GM21528 (cell line): ENCODE measurements around the gene ATP1A1.

Source experiments
- ATAC-seq: cut with Tn5 transposase; IDR thresholded peaks from one replicate; pipeline ENCODE4 v1.9.1; 2021; ENCODE audit warnings: mild to moderate bottlenecking, moderate library complexity; ENCODE audit not compliant: unreplicated experiment, low FRiP score

Gene ATP1A1

GRCh38 chr1:116372651-116373430, at the start of gene ATP1A1:
Gene ATP1A1, plus strand, starts transcription at chr1:116373244. Its CDS starts 268 bp downstream, at chr1:116373512.
- ATAC-seq = peak; percentile 66

GRCh38 chr1:116323491-116323890, 49.6 kb upstream of the ATP1A1 start:
- no peak for ATAC-seq

GRCh38 chr1:116324411-116324810, 48.6 kb upstream of the ATP1A1 start:
- ATAC-seq = no peak

- no peak for ATAC-seq
These were observed 47.9 kb upstream of the ATP1A1 start for GRCh38 chr1:116325104-116325503.

GRCh38 chr1:116325922-116326321, 47.1 kb upstream of the ATP1A1 start:
- no peak for ATAC-seq

- no peak for ATAC-seq
These were observed 46.6 kb upstream of the ATP1A1 start for GRCh38 chr1:116326486-116326885.

GRCh38 chr1:116328671-116329070, 44.4 kb upstream of the ATP1A1 start:
- no peak for ATAC-seq

- ATAC-seq = no peak
These were observed 43.3 kb upstream of the ATP1A1 start for GRCh38 chr1:116329524-116330341.

GRCh38 chr1:116330342-116330652, 42.7 kb upstream of the ATP1A1 start:
- no peak for ATAC-seq

GRCh38 chr1:116330846-116331245, 42.2 kb upstream of the ATP1A1 start:
- no peak for ATAC-seq

- ATAC-seq = no peak
These were observed 41.5 kb upstream of the ATP1A1 start for GRCh38 chr1:116331523-116331922.

GRCh38 chr1:116332451-116332850, 40.6 kb upstream of the ATP1A1 start:
- no peak for ATAC-seq

GRCh38 chr1:116333171-116334014, 39.7 kb upstream of the ATP1A1 start:
- no peak for ATAC-seq

GRCh38 chr1:116334015-116334547, 39.0 kb upstream of the ATP1A1 start:
- no peak for ATAC-seq

GRCh38 chr1:116334868-116335635, 38.0 kb upstream of the ATP1A1 start:
- ATAC-seq = no peak

- no peak for ATAC-seq
These were observed 37.0 kb upstream of the ATP1A1 start for GRCh38 chr1:116335850-116336624.

- no peak for ATAC-seq
These were observed 35.6 kb upstream of the ATP1A1 start for GRCh38 chr1:116337398-116337797.

GRCh38 chr1:116338400-116338799, 34.6 kb upstream of the ATP1A1 start:
- ATAC-seq = no peak
